GM18520 (cell line): ENCODE measurements around the gene WASF2.
"Not testable (repeated sequence)": the region's sequence is repeated elsewhere in the genome, so short reads cannot be mapped to it uniquely, and the experiment has no call there.

ENCODE experiments used
- ATAC-seq: cut with Tn5 transposase; IDR thresholded peaks from one replicate; pipeline ENCODE4 v1.9.1; 2021; ENCODE audit not compliant: unreplicated experiment

The WASF2 gene

GRCh38 chr1:27455139-27455811, 34.7 kb downstream of the WASF2 start:
- ATAC-seq = no peak

DNA sequence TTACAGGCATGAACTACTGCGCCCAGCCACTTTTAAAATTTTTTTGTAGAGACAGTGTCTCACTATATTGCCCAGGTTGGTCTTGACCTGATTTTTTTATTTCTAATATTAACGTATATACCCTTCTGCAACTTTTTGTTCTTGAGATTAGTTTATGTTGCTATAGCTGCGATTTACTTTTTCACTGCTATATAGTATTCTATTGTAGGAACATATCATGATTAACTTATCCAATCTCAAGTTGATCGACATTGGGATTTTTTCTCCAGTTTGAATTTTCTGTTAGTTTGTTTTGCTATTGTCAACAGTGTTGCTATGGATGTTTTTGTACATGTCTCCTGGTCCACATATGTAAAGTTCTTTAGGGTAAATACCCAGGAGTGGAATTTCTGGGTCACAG, 35.4 kb downstream of the WASF2 start:
- ATAC-seq = no peak

- ATAC-seq = no peak
Observed at GRCh38 chr1:27451343-27451742, 38.6 kb downstream of the WASF2 start.

DNA sequence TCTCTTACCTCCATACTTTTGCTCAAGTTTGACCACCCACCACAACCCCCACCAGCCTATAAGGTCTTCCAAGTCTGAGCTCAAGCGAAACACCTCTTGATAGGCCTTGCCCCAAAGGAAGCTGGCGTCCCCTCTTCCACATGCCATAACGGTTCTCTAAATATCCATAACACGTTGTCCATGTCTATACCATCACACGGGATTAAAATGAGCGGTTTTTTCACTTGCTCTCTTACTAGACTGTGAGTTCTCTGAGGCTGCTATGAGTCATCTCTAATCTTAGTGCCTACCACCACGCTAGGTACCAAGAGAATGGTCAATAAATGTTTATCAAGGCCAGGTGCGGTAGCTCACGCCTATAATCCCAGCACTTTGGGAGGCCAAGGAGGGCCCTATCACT, 41.0 kb downstream of the WASF2 start:
- no peak for ATAC-seq

DNA sequence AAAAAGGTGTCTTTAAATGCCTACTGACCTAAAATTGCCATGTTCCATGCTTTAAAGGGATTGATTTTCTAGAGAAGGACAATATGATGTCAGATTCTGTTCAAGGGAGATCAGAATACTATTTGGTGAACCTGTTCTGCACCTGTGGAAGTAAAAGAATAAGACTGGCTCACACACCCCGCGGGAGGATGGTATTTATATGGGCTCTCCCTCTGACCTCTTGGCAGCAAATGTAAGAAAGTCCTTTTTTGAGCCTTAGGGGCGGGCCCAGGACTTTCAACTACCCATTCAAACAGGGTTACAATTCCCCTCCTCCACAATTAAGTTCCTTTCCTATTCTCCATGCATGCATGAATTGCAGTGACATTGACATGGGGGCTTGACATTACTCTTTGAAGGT, 42.1 kb downstream of the WASF2 start:
- no peak for ATAC-seq

- no peak for ATAC-seq
Observed at GRCh38 chr1:27447399-27447798, 42.6 kb downstream of the WASF2 start.

- no peak for ATAC-seq
Observed at GRCh38 chr1:27446496-27447020, 43.4 kb downstream of the WASF2 start.

DNA sequence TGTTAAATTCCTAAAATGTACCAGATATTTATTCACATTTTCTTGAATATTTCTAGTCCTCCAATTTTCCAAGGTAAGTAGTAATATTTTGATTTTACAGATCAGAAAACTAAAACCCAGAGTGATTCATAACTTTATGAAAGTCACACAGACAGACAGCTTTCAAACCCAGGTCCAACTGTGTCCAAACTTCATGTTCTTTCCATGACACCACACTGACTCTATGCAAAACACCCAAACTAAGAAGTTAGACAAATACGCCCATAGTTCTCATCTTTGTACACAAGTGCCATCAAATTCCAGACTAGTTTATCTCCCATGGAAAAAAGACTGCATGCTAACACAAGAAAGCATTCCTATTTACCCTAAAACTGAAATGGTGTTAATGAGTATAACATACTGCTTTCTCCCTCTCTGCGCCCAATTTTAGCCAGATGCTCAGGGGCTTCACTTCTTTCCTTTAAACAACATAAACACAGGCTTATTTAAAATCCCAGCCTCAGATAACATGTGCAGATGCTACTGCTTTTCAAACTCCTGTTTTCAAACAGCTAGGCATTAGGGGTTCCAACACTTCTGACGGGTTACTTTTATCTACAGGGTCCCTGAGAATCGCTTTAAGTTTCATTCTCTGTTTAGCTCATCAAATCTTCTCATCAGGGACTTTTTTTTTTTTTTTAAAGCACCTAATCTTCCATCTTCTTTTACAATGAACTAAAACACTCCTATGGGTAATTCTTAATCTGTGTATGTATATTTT, 44.6 kb downstream of the WASF2 start:
- no peak for ATAC-seq

GRCh38 chr1:27444632-27445031, 45.3 kb downstream of the WASF2 start:
- no peak for ATAC-seq

- ATAC-seq = no peak
Observed at GRCh38 chr1:27439150-27439549, 50.8 kb downstream of the WASF2 start.

DNA sequence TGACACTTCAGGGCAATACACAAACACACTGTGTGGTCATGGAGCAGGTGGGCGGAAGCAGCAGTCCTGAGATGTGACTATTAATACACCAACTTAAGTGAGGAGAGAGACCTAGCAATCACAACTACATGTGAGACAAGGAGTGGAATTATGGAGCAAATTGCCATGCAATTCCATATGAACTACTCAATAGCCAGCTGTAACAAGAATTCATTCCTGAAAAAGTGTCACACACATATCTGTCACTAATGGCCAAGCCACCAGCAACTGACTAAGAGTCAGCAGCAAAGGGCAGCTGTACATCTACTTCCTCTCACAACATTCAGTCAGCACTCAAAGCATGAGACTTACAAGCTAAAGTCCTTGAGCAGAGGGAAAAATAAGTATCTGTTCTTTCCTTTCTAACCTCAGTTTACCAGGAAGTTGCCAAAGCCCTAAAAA, 51.3 kb downstream of the WASF2 start:
- ATAC-seq = no peak

DNA sequence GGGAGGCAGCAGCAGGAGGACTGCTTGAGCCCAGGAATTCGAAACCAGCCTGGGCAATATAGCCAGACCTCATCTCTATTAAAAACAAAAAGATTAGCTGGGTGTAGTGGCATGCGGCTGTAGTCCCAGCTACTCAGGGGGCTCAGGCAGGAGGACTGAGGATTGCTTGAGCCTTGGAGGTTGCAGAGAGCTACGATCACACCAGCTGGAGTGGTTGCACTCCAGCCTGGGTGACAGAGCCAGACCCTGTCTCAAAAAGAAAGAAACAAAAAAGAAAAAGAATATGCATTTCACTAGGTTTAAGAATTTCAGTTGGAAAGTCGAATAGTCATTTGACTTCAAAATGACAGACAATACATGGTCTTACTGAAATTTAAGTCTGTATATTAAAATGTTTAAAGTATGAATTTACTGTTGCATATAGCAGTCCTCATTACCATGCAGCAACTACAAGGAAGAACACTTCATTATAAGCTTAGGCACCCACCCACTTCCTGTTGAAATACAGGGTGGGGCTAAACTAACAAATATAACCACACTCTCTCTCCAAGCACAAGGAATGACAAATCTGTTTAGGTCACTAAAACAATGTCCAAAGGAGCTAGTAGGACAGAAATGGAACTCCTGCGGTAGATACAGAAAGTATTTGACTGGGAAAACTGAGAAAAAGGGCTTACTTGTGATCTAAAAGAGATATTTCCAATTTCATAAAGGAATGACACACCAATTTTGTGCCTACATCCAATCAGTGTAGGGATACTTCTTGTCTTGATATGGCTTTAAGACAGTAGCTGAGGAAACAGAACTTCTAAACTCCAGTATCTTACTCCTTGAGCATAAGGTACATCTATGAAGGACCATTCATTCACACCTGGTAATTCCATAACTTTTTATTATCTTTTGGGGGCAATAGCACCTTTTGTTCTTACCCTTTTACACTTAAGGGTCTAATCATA, 53.5 kb downstream of the WASF2 start:
- no peak for ATAC-seq

- ATAC-seq = no peak
Observed at GRCh38 chr1:27435566-27436203, 54.3 kb downstream of the WASF2 start.

DNA sequence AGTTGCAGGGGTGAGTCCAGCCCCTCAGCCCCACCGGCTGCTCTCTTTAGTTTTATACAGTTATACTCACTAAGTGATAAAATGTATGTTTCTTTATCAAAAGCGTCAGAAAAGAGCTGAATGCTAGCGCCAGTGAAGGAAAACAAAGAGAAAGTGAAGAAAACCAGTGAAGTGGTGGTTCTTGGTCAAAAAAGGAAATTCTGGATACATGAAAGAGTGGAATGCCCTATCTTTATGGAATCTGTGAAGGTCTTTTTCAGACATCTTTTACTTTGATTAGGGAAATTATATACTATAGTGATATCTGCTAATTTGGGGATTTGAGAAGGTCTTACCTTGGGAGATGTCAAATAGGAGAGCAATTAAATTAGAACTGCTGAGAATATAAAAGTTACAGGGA, 56.3 kb downstream of the WASF2 start:
- ATAC-seq = no peak

DNA sequence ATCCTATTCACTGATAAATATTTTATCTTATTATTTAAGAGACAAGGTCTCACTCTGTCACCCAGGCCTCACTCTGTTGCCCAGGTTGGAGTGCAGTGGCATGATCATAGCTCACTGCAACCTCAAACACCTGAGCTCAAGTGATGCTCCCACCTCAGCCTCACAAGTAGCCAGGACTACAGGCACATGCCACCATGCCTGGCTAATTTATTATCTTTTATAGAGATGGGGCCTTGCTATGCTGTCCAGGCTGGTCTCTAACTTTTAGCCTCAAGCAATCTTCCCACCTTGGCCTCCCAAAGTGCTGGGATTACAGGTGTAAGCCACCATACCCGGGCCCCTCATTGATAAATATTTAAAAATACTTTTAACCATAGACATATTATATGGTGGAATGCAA, 57.2 kb downstream of the WASF2 start:
- ATAC-seq = not testable (repeated sequence)

DNA sequence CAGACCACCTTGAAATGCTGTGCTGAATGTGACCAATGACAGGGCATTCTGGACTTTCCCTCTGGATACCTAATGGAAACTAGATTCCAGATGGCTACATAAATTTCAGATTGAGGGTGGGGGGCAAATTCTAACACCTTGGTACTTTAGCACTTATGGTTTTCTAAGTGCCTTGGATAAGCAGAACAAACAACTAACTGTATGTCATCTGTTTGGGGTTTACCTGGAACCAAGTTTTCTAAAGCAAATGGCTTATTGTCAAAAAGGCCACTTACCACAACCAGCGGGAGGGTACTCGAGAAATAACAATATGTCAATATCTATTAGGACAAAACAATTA, 58.4 kb downstream of the WASF2 start:
- ATAC-seq = no peak

GRCh38 chr1:27430903-27431600, 58.9 kb downstream of the WASF2 start:
- no peak for ATAC-seq

- no peak for ATAC-seq
Observed at GRCh38 chr1:27429029-27429425, 60.9 kb downstream of the WASF2 start.

- no peak for ATAC-seq
Observed at GRCh38 chr1:27428316-27429028, 61.5 kb downstream of the WASF2 start.
